HS-27A (cell line): ENCODE measurements around the gene SAMSN1.
"Not testable (repeated sequence)": the region's sequence is repeated elsewhere in the genome, so short reads cannot be mapped to it uniquely, and the experiment has no call there.

Experiments
- DNase-seq: peaks from one replicate; pipeline ENCODE4 v3.0.0-alpha.2; 2012; ENCODE audit warnings: low read depth, missing footprints

Gene SAMSN1

DNA sequence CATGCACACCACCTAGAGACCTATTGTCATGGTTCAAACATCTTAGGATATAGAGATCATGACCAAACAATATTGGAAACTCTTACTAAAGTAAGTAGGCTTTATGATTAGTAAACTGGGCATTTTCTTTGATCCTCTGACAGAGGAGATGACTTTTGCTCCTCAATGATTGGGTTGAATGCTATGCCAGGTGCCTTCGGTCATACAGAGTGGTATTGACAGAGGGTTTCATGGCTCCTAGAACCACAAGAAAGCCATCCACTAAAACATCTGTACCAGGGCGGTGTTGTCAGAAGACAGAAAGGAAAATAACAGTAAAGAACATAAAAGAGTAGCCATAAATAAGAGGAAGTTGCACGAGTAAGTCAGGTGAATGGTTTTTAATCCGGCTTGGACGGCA lies 20.8 kb upstream of the SAMSN1 start:
- no peak for DNase-seq

DNA sequence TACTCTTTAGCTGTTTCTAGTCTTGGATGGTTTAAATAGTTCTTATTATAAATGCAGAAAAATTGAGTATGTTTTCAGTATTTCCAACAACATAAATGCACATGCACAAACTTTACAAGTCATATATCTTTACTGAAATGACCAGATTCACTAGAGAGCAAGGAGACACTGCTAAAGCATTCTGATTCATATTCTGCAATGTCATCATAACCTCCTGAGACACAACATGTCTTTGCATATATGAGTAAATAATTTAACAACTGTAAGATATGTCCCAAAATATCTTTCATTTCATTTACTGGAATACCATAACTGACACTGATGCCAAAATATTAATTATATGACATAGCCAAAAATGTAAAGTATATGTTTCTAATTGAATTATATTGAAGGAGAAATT lies 16.8 kb upstream of the SAMSN1 start:
- no peak for DNase-seq

DNA sequence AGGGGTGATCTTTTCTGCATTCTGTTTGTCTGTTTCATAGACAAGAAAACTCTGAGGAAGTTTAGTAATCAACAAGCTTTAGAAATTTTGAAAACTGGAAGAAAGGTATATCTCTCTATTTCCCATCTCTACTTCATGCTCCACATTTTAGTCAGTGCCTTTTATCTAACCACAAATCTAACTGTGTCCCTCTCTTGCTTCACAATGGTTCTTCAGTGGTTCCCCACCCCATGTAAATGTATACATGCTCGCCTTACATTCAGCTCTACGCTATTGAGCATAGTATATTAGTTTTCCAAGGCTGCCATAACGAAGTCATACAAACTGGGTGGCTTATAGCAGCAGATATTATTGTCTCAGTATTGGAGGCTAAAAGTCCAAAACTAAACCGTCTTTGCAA lies 14.4 kb upstream of the SAMSN1 start:
- DNase-seq: no peak

- DNase-seq: no peak
Observed at GRCh38 chr21:14560139-14560538, 14.0 kb upstream of the SAMSN1 start.

DNA sequence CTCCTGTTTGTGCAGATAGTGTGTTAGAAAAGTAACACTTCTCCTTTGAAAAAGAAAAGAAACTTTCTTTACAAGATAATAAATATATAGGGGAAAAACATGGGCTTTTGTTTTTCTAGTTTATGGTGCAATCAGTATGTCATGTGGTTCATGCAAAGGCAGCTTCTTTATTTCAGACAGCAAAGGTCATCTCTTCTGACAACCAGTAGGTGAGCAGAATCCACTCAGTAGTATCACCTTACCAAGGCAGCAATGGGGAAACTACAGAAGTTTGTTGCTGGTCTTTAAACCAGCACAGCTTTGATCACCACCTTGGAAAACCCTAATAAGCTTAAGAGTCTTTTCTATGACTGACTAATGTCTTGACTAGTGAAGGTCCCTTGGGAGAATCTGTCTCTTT lies 13.0 kb upstream of the SAMSN1 start:
- no peak for DNase-seq

- DNase-seq: no peak
Observed at GRCh38 chr21:14557413-14557812, 11.3 kb upstream of the SAMSN1 start.

- DNase-seq: no peak
Observed at GRCh38 chr21:14554948-14555347, 8.8 kb upstream of the SAMSN1 start.

- no peak for DNase-seq
Observed at GRCh38 chr21:14553422-14553821, 7.3 kb upstream of the SAMSN1 start.

DNA sequence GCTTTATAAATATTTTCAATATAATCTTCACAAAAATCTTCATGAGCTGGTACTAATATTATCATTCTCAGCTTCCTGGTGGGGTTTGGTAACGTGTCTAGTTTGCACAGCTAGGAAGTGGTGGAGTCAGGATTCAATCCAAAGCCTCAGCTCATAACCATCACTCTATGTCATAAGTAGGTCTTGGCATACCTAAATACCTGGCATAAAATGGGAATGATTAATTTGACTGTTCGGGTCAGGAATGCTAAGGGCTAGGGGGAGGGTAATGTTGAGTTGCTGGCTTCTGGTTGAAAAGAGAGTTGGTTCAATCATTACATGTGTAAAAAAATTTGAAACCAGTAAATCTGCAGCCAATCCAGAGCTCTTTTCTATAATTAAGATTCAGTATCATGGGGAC lies 5.6 kb upstream of the SAMSN1 start:
- DNase-seq: no peak

DNA sequence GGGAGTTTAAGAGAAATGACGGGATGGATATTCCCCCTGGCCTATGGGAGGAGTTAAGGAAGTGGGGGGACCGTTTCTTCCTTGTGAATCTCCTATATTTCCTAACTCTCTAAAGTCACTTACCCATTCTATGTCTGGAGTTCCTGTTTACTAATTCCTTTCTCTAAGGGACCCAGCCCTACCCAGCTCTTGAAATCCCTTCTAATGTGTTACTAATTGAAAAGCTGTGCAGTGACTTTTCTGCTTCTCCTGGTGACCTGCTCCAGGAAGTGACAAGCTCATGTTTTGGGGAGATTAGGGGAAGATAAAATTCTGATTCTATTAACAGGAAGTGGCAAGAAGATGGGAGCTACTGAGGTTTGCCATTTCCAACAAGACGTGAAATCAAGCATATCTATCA lies 4.0 kb upstream of the SAMSN1 start:
- no peak for DNase-seq

DNA sequence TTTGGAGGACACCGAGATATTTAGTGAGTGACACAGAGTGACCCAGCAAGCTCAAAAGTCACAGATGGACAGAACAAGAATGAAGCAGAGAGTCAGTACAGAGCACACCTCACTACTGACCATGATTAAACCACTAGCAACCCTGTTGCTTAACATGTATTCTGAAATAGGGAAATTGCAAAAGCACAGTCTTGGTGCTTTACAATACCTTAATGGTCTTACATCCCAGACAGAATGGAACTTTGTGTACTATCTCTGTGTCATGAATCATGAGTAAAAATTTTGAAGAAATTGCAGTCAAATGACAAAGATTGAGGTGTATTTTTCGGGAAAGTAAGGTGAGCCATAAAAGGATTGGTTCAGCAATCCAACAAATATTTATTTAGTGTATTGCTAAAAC lies 2.7 kb upstream of the SAMSN1 start:
- DNase-seq: no peak

DNA sequence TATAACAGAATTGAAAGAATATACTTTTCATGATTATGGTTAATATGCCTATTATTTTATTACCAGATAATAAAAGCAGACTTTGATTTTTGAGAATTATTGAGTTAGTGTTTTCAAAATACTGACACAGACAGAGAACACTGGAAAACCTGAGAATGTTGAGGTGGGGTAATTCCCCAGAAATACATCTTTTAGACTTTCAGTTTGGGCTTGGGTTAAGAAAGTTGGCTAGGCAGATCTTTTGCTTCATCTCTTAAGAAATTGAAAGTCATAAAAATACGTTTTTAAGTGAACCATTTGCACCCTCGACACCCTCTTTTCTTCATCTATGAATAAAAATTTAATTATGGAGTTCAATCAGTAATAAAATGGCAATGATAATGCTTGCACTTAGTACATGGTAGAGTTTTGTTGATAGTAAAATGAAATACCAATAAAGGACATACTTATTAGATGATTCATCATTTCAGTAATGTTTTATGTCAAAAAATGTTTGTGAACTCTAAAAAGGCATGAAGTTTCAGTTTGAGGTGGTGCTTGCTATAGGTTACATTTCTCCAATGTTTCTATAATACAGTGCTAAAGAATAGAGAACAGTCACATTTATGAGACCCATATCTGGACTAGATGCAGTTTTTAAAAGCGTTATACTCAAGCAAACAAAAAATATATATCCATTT lies 1.9 kb upstream of the SAMSN1 start:
- no peak for DNase-seq

GRCh38 chr21:14546719-14547118 lies 604 bp upstream of the SAMSN1 start:
- DNase-seq: not testable (repeated sequence)

DNA sequence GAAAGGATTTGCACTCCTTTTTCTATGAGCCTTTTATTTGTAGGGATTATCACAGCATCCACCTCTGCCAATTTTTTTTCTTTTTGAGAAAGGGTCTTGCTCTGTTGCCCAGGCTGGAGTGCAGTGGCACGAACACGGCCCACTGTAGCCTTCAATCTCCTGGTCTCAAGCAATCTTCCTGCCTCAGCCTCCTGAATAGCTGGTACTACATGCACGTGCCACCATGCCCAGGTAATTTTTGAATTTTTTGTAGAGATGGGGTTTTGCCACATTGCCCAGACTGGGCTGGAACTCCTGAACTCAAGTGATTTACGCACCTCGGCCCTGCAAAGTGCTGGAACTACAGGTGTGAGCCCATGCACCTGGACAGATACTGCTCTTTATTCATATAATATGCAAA lies 2.1 kb downstream of the SAMSN1 start:
- DNase-seq: no peak

GRCh38 chr21:14542638-14543037 lies 3.5 kb downstream of the SAMSN1 start:
- no peak for DNase-seq

DNA sequence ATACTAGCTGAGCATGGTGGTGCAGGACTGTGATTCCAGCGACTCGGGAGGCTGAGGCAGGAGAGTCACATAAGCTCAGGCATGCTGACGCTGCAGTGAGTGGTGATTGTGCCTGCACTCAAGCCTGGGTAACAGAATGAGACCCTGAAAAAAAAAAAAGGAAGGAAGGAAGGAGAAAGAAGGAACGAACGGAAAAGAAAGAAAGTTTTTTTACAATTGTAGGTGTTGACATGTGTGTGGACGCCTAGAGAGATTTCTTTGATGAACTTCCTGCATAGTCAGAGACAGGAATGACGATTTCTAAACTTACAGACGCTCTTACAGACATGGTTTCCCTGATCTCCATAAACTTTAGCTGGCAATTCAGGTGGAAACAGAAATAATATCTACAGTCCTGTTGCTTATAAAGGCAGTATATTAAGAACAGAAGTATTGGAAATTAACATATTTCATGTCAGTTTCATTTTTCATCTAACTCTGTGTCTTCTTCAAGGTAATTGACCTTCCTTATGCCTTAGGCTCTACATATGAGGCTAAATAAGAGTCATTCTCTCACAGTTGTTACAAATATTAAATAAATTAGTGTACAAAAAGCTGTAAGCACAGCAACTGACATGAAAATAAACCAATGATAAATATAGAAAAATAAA lies 4.1 kb downstream of the SAMSN1 start:
- no peak for DNase-seq

DNA sequence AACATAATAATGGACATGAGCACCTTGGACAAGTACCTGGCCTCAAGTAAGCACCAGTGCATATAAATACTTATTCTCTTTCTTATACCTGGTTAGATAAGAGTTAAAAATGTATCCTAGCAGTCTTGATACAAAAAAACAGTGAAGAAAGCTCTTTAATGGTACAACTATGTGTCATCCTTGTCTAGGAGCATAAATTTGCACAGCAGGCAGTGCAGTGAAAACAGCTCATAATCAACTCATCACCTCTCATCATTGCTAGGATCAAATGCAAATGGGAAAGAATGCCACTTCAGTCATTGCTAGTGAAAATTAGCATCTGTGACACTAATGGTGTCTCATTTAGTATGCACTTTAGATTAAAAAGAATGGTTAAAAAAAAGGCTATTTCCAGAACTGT lies 7.6 kb downstream of the SAMSN1 start:
- DNase-seq: no peak

DNA sequence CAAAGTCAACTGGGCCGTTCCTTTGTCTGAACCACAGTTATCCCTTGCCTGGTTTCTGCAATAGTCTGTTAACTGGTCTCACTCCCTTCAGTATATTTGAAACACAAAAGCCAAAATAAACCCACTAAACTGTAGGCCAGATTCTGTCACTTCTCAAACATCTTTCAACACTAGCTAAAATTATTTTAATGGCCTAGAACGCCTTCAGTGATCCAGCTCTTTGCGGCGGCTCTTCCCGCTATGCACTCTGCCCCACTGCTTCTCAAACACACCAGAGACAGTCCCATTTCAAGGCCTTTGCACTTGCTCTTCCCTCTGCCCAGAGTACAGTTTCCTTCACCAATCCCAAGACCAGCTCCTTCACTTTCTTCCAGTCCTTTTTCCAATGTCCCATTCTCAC lies 9.2 kb downstream of the SAMSN1 start:
- DNase-seq: no peak

DNA sequence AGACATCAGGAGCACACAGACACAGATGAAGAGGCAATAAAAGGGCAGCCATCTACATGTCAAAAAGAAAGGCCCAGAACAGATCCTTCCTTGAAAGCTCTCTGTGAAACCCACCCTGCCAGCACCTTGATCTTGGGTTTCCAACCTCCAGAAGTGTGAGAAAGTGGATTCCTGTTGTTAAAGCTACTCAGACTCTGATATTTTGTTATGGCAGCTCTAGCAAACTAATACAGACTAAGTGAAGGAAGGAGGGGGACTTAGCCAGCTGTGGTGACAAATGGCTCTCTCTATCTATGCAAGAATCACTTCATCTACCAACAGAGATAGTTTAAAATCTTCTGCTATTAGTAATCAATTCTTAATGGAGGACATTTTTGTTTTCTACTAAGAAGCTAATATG lies 10.4 kb downstream of the SAMSN1 start:
- no peak for DNase-seq

DNA sequence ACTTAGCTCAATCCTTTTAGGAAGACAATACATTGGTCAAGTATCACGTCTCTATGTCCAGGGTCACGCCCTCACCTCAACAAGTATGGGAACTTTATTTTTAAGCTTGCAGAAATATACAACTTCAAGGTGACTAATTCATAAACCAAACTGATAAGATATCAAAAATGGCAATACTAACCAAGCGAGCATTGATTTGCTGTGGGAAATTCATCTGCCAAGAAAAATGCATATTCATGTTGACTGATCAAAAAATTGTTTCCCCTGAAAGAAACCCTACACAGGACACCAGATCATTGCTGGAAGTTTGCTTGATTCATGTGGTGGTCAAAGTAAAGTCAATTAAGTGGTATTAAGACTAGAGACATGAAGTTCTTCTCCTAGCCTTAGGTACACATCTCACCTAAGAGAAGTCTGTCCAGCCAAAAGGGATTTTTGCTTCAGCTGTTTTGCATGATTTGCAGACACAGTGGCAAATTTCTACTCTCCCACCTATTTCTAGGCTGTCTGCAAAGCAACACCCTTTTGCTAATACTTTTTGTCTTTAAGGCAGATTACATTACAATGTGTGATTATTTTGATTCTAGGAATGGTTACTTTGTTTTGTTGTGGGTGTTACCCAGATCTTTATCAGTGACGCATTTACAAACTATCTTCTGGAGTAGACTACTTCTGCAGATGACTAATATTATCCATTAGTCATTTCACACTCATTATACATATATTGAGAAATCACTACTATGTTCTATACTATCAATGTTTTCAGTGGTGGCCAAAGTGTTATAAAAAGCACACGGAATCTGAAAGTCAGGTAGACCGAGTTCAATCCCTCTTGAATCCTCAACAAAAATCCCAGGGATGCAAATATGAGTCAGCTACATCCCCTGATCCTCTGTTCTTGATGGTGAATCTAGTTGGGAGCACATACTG lies 12.4 kb downstream of the SAMSN1 start:
- DNase-seq: peak; percentile 76

DNA sequence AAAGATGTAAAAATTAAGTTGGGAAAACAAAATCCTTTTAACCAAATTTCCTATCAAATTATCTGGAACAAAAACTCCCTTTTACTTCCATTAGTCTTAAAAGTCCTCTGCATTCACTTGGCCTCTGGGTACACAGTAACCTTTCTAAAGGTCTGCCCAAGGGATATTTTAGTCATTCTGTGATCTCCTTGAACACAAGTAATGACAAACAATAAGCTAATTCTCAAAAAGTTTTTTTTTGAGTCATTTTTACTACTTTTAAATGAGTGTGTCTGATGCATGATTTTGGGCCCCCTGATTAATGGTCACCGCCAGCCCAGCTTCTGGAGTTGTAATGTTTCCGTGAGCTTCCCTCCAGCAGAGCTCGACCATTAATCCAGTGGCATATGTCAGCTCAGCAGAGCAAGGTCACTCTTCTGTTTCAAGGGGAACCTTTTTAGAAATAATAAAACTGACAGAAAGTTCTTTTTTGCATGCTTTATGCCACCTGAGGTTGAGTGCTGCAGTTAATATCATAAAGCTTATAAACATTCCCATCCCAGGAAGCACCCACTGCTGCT lies 14.3 kb downstream of the SAMSN1 start:
- no peak for DNase-seq

GRCh38 chr21:14530592-14530991 lies 15.5 kb downstream of the SAMSN1 start:
- DNase-seq: no peak

DNA sequence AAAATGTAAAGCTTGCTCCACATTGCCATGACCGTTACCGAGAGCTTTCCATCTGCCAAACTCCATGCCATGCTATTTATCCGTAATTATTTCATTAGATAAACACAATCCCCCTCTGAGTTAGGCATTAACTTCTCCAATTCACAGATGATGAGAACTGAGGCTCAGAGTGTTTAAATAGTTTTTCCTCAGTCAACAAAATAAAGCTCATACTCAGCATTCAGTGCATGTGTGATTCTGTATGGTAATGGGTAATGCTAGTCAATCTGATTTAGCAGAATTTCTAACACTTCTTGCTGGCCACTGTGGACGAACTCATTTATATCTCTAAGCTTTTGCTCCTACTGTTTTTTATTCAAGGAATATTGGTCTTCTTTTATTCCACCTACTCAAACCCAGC lies 17.3 kb downstream of the SAMSN1 start:
- DNase-seq: no peak
